Ishikawa (cell line): ENCODE measurements around the gene LDLRAD2.

Source experiments
- CREB1 ChIP-seq: IDR thresholded peaks from 2 replicates; pipeline ENCODE4 v1.6.1; 2012; ENCODE audit warnings: low read depth
- EP300 ChIP-seq: IDR thresholded peaks from 2 replicates; pipeline ENCODE4 v1.6.1; 2012; ENCODE audit warnings: borderline replicate concordance
- FOXM1 ChIP-seq: IDR thresholded peaks from 2 replicates; pipeline ENCODE4 v1.6.1; 2012; ENCODE audit warnings: low read depth, borderline replicate concordance
- TF ChIP-seq, protein P1 (sequence below): IDR thresholded peaks from 2 replicates; pipeline ENCODE4 v1.6.1; 2012

DNA sequence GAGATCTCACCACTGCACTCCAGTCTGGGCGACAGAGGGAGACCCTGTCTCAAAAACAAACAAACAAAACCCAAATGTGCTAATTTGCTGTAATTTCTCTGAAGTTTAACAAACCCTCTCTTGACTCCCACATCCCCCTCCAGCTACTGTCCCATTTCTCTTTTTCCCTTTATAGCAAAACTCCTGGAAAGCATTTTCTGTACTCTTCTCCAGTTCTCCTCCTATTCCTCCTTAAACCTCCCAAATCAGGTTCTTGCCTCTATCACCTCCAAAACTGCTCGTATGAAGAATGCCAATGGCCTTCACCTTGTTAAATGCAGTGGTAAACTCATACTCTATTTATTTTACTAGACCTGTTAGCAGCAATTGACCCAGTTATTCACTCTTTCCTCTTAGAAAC is 25.4 kb upstream of the LDLRAD2 start:
- TF ChIP-seq EP300, result no peak
- no peak for TF ChIP-seq CREB1
- no peak for TF ChIP-seq FOXM1
- TF ChIP-seq, protein P1, sequence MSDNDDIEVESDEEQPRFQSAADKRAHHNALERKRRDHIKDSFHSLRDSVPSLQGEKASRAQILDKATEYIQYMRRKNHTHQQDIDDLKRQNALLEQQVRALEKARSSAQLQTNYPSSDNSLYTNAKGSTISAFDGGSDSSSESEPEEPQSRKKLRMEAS, result no peak
